SK-N-SH treated with all-trans-retinoic acid at 6 μM for 48 hours (cell line): ENCODE measurements around the gene SCGB1C2.

ENCODE experiments used
- ATAC-seq: fragments of 200-7000 bp; cut with Tn5 transposase; 3 replicates; pipeline ENCODE4 v1.9.1; 2020; ENCODE audit warnings: mild to moderate bottlenecking, moderate library complexity
- ARNTL ChIP-seq: fragments of 450-650 bp; formaldehyde crosslinking; IDR thresholded peaks from 2 replicates; pipeline ENCODE4 v1.5.0; 2020; ENCODE audit warnings: low read depth, mild to moderate bottlenecking, moderate library complexity, borderline replicate concordance
- BACH2 ChIP-seq: fragments of 250-450 bp; sonication (Bioruptor Pico); IDR thresholded peaks from 2 replicates; pipeline ENCODE4 v1.9.0; 2021; ENCODE audit warnings: mild to moderate bottlenecking, borderline replicate concordance
- CSDC2 ChIP-seq: fragments of 250-450 bp; sonication (Bioruptor Pico); IDR thresholded peaks from 2 replicates; pipeline ENCODE4 v1.5.0; 2020; ENCODE audit warnings: mild to moderate bottlenecking, moderate library complexity
- ESRRG ChIP-seq: fragments of 250-450 bp; sonication (Bioruptor Pico); IDR thresholded peaks from 2 replicates; pipeline ENCODE4 v1.6.1; 2021; ENCODE audit warnings: mild to moderate bottlenecking
- OSR1 ChIP-seq: fragments of 250-450 bp; sonication (Bioruptor Pico); IDR thresholded peaks from 2 replicates; pipeline ENCODE4 v1.8.0; 2022; ENCODE audit warnings: moderate library complexity, mild to moderate bottlenecking, inconsistent platforms
- PPARA ChIP-seq: fragments of 250-450 bp; sonication (Bioruptor Pico); IDR thresholded peaks from 2 replicates; pipeline ENCODE4 v1.5.0; 2020; ENCODE audit warnings: mild to moderate bottlenecking, borderline replicate concordance
- RARB ChIP-seq: fragments of 250-450 bp; sonication (Bioruptor Pico); IDR thresholded peaks from 2 replicates; pipeline ENCODE4 v1.8.0; 2021; ENCODE audit warnings: mild to moderate bottlenecking, moderate library complexity
- SNAI2 ChIP-seq: fragments of 250-450 bp; sonication (Bioruptor Pico); IDR thresholded peaks from 2 replicates; pipeline ENCODE4 v1.5.0; 2020; ENCODE audit warnings: mild to moderate bottlenecking, moderate library complexity
- ZC3H10 ChIP-seq: fragments of 250-450 bp; sonication (Bioruptor Pico); IDR thresholded peaks from 2 replicates; pipeline ENCODE4 v1.5.1; 2021; ENCODE audit warnings: mild to moderate bottlenecking, moderate library complexity
- ZFP3 ChIP-seq: fragments of 250-450 bp; sonication (Bioruptor Pico); IDR thresholded peaks from 2 replicates; pipeline ENCODE4 v1.5.0; 2020; ENCODE audit warnings: mild to moderate bottlenecking, moderate library complexity
- ZFP30 ChIP-seq: fragments of 450-650 bp; formaldehyde crosslinking; IDR thresholded peaks from 2 replicates; pipeline ENCODE4 v1.5.0; 2022; ENCODE audit warnings: mild to moderate bottlenecking, moderate library complexity
- ZNF565 ChIP-seq: fragments of 450-650 bp; formaldehyde crosslinking; conservative IDR thresholded peaks from 2 replicates; pipeline ENCODE4 v1.5.0; 2020; ENCODE audit warnings: low read depth, mild to moderate bottlenecking, moderate library complexity
- ZNF8 ChIP-seq: fragments of 450-650 bp; formaldehyde crosslinking; IDR thresholded peaks from 2 replicates; pipeline ENCODE4 v1.5.0; 2020; ENCODE audit warnings: mild to moderate bottlenecking, moderate library complexity
- TF ChIP-seq, protein P1 (sequence below): fragments of 250-450 bp; sonication (Bioruptor Pico); IDR thresholded peaks from 2 replicates; pipeline ENCODE4 v1.8.0; 2020; ENCODE audit warnings: mild to moderate bottlenecking, moderate library complexity, borderline replicate concordance
- TF ChIP-seq, protein P2 (sequence below): fragments of 250-450 bp; sonication (Bioruptor Pico); IDR thresholded peaks from 2 replicates; pipeline ENCODE4 v1.5.1; 2020; ENCODE audit warnings: low read depth, mild to moderate bottlenecking, moderate library complexity
- TF ChIP-seq, protein P3 (sequence below): fragments of 250-450 bp; sonication (Bioruptor Pico); IDR thresholded peaks from 2 replicates; pipeline ENCODE4 v1.5.1; 2021; ENCODE audit warnings: mild to moderate bottlenecking, moderate library complexity
- TF ChIP-seq, protein P4 (sequence below): fragments of 250-450 bp; sonication (Bioruptor Pico); IDR thresholded peaks from 2 replicates; pipeline ENCODE4 v1.5.0; 2020; ENCODE audit warnings: mild to moderate bottlenecking, moderate library complexity
- TF ChIP-seq, protein P5 (sequence below): fragments of 250-450 bp; sonication (Bioruptor Pico); IDR thresholded peaks from 2 replicates; pipeline ENCODE4 v1.8.0; 2021; ENCODE audit warnings: low read depth, mild to moderate bottlenecking, moderate library complexity, borderline replicate concordance

SCGB1C2 gene

DNA sequence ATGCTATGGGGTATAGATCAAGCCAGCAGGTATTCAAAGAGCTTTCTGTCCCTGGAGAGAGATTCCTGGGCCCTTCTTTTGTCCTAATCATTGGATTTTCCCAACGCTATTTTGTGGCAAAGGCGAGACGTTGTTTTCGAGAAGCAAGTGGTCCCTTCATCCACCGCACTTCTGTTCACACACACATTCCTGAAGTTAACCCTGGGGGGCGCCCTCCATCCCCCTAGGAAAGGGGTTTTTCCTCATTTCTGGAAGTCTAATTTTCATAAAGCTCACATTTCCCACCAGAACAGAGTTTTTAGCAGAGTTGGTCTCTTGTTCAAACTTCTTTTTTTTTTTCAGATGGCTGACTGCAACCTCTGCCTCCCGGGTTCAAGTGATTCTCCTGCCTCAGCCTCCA lies 11.9 kb downstream of the SCGB1C2 start:
- ATAC-seq: no peak
- TF ChIP-seq, protein P1, sequence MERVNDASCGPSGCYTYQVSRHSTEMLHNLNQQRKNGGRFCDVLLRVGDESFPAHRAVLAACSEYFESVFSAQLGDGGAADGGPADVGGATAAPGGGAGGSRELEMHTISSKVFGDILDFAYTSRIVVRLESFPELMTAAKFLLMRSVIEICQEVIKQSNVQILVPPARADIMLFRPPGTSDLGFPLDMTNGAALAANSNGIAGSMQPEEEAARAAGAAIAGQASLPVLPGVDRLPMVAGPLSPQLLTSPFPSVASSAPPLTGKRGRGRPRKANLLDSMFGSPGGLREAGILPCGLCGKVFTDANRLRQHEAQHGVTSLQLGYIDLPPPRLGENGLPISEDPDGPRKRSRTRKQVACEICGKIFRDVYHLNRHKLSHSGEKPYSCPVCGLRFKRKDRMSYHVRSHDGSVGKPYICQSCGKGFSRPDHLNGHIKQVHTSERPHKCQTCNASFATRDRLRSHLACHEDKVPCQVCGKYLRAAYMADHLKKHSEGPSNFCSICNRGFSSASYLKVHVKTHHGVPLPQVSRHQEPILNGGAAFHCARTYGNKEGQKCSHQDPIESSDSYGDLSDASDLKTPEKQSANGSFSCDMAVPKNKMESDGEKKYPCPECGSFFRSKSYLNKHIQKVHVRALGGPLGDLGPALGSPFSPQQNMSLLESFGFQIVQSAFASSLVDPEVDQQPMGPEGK: no peak
- TF ChIP-seq BACH2 (CRISPR knock-in tag) (no peak), ZNF8 (CRISPR knock-in tag) (no peak)
- TF ChIP-seq, protein P2, sequence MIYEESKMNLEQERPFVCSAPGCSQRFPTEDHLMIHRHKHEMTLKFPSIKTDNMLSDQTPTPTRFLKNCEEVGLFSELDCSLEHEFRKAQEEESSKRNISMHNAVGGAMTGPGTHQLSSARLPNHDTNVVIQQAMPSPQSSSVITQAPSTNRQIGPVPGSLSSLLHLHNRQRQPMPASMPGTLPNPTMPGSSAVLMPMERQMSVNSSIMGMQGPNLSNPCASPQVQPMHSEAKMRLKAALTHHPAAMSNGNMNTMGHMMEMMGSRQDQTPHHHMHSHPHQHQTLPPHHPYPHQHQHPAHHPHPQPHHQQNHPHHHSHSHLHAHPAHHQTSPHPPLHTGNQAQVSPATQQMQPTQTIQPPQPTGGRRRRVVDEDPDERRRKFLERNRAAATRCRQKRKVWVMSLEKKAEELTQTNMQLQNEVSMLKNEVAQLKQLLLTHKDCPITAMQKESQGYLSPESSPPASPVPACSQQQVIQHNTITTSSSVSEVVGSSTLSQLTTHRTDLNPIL (CRISPR knock-in tag): no peak

DNA sequence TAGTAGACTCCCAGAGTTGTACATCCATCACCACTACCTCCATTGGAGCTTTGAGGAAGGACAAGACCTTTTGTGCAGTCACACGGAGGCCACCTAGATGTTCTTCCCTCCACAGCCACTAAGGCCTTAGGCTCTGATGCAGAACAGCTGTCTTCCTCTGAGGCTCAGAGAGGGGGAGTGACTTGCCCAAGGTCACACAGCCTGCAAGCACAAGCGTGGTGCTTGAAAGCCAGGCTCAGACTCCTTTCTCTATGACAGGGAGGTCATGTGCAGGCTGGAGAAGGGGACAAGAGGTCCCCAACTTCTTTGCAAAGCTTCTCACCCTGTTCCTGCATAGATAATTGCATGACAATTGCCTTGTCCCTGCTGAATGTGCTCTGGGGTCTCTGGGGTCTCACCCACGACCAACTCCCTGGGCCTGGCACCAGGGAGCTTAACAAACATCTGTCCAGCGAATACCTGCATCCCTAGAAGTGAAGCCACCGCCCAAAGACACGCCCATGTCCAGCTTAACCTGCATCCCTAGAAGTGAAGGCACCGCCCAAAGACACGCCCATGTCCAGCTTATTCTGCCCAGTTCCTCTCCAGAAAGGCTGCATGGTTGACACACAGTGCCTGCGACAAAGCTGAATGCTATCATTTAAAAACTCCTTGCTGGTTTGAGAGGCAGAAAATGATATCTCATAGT lies 12.7 kb downstream of the SCGB1C2 start:
- TF ChIP-seq ZNF565 (CRISPR knock-in tag): no peak
- ATAC-seq: no peak

DNA sequence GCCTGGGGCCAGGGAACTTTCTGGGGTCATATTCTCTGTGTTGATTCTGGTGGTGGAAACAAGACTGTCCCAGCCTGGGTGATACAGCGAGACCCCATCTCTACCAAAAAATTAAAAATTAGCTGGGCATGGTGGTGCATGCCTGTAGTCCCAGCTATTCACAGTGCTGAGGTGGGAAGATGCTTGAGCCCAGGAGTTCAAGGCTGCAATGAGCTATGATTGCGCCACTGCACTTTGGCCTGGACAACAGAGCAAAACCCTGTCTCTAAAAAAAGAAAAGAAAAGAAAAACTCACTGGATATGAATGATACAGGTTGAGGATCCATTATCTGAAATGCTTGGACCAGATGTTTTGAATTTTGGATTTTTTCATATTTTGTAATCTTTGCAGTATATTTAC lies 13.6 kb downstream of the SCGB1C2 start:
- no peak for TF ChIP-seq SNAI2 (CRISPR knock-in tag)
- TF ChIP-seq ZFP30 (CRISPR knock-in tag): no peak
- TF ChIP-seq ESRRG: no peak
- TF ChIP-seq, protein P3, sequence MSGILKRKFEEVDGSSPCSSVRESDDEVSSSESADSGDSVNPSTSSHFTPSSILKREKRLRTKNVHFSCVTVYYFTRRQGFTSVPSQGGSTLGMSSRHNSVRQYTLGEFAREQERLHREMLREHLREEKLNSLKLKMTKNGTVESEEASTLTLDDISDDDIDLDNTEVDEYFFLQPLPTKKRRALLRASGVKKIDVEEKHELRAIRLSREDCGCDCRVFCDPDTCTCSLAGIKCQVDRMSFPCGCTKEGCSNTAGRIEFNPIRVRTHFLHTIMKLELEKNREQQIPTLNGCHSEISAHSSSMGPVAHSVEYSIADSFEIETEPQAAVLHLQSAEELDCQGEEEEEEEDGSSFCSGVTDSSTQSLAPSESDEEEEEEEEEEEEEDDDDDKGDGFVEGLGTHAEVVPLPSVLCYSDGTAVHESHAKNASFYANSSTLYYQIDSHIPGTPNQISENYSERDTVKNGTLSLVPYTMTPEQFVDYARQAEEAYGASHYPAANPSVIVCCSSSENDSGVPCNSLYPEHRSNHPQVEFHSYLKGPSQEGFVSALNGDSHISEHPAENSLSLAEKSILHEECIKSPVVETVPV (CRISPR knock-in tag): no peak
- TF ChIP-seq ZFP3 (CRISPR knock-in tag): no peak
- TF ChIP-seq ZC3H10: no peak
- TF ChIP-seq BACH2 (CRISPR knock-in tag): no peak
- TF ChIP-seq, protein P2 (CRISPR knock-in tag): no peak
- TF ChIP-seq, protein P1: no peak
- TF ChIP-seq CSDC2 (CRISPR knock-in tag): no peak
- TF ChIP-seq, protein P4, sequence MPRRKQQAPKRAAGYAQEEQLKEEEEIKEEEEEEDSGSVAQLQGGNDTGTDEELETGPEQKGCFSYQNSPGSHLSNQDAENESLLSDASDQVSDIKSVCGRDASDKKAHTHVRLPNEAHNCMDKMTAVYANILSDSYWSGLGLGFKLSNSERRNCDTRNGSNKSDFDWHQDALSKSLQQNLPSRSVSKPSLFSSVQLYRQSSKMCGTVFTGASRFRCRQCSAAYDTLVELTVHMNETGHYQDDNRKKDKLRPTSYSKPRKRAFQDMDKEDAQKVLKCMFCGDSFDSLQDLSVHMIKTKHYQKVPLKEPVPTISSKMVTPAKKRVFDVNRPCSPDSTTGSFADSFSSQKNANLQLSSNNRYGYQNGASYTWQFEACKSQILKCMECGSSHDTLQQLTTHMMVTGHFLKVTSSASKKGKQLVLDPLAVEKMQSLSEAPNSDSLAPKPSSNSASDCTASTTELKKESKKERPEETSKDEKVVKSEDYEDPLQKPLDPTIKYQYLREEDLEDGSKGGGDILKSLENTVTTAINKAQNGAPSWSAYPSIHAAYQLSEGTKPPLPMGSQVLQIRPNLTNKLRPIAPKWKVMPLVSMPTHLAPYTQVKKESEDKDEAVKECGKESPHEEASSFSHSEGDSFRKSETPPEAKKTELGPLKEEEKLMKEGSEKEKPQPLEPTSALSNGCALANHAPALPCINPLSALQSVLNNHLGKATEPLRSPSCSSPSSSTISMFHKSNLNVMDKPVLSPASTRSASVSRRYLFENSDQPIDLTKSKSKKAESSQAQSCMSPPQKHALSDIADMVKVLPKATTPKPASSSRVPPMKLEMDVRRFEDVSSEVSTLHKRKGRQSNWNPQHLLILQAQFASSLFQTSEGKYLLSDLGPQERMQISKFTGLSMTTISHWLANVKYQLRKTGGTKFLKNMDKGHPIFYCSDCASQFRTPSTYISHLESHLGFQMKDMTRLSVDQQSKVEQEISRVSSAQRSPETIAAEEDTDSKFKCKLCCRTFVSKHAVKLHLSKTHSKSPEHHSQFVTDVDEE (CRISPR knock-in tag): no peak
- no peak for TF ChIP-seq PPARA (CRISPR knock-in tag)
- no peak for TF ChIP-seq OSR1 (CRISPR knock-in tag)
- TF ChIP-seq, protein P5, sequence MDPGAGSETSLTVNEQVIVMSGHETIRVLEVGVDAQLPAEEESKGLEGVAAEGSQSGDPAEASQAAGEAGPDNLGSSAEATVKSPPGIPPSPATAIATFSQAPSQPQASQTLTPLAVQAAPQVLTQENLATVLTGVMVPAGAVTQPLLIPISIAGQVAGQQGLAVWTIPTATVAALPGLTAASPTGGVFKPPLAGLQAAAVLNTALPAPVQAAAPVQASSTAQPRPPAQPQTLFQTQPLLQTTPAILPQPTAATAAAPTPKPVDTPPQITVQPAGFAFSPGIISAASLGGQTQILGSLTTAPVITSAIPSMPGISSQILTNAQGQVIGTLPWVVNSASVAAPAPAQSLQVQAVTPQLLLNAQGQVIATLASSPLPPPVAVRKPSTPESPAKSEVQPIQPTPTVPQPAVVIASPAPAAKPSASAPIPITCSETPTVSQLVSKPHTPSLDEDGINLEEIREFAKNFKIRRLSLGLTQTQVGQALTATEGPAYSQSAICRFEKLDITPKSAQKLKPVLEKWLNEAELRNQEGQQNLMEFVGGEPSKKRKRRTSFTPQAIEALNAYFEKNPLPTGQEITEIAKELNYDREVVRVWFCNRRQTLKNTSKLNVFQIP (CRISPR knock-in tag): no peak
- no peak for TF ChIP-seq RARB (CRISPR knock-in tag)
- no peak for TF ChIP-seq ARNTL
- no peak for ATAC-seq
